Measurements from ENCODE around the gene SMAD1.

Gene SMAD1

GRCh38 chr4:145481164-145481941, at the start of gene SMAD1:
Gene SMAD1 (plus strand): TSS chr4:145481853. CDS start chr4:145514614, 32,761 bp downstream.
- DNase-seq (ENCODE audit: low read depth in 2 of 2): peak; percentile 85 to 89
- peak within 1 kb of the TSS; percentile 73 to 75 for H3K4me3 ChIP-seq (replicated peaks in 1 of 2; ENCODE audit: low read depth in 2 of 2, low read length in 2 of 2)
- no peak for TF ChIP-seq CTCF (IDR thresholded peaks at IDR 0.05; ENCODE audit: low read depth, low read length)

- H3K4me3 ChIP-seq (replicated peaks in 1 of 2; ENCODE audit: low read depth in 2 of 2, low read length in 2 of 2): no peak overlapping the region
- TF ChIP-seq CTCF (IDR thresholded peaks at IDR 0.05; ENCODE audit: low read depth, low read length): no peak
- no peak for DNase-seq (ENCODE audit: low read depth in 2 of 2)
These were observed 48.0 kb upstream of the SMAD1 start for GRCh38 chr4:145433684-145434083.

- TF ChIP-seq CTCF (IDR thresholded peaks at IDR 0.05; ENCODE audit: low read depth, low read length): no peak
- no peak for DNase-seq (ENCODE audit: low read depth in 2 of 2)
- no peak overlapping the region for H3K4me3 ChIP-seq (replicated peaks in 1 of 2; ENCODE audit: low read depth in 2 of 2, low read length in 2 of 2)
These were observed 46.0 kb upstream of the SMAD1 start for GRCh38 chr4:145435646-145436045.

GRCh38 chr4:145436114-145436513, 45.5 kb upstream of the SMAD1 start:
- DNase-seq (ENCODE audit: low read depth in 2 of 2): no peak
- H3K4me3 ChIP-seq (replicated peaks in 1 of 2; ENCODE audit: low read depth in 2 of 2, low read length in 2 of 2): no peak overlapping the region
- no peak for TF ChIP-seq CTCF (IDR thresholded peaks at IDR 0.05; ENCODE audit: low read depth, low read length)

- no peak for TF ChIP-seq CTCF (IDR thresholded peaks at IDR 0.05; ENCODE audit: low read depth, low read length)
These were observed 44.9 kb upstream of the SMAD1 start for GRCh38 chr4:145436796-145437195.

GRCh38 chr4:145437466-145437865, 44.2 kb upstream of the SMAD1 start:
- TF ChIP-seq CTCF (IDR thresholded peaks at IDR 0.05; ENCODE audit: low read depth, low read length): no peak
- DNase-seq (ENCODE audit: low read depth in 2 of 2): no peak
- H3K4me3 ChIP-seq (replicated peaks in 1 of 2; ENCODE audit: low read depth in 2 of 2, low read length in 2 of 2): no peak overlapping the region

More at GRCh38 chr4:145436796-145437195, 44.9 kb upstream of the SMAD1 start:
- no peak for DNase-seq (ENCODE audit: low read depth in 2 of 2)
- H3K4me3 ChIP-seq (replicated peaks in 1 of 2; ENCODE audit: low read depth in 2 of 2, low read length in 2 of 2): no peak overlapping the region
